Upper lobe of left lung (tissue), 6 donors: ENCODE measurements around the gene RAP1B. TPM values are rescaled to one million over a fixed set of nuclear protein-coding genes. Genes with fewer than 3 reads are reported as not detected.

Experiments
- ATAC-seq, 2 donors: fragments of 200-7000 bp; cut with Tn5 transposase; one replicate each; pipeline ENCODE4 v1.9.1; 2022; ENCODE audit warnings: mild to moderate bottlenecking in 2 of 2, moderate library complexity in 2 of 2; ENCODE audit not compliant: low FRiP score in 2 of 2
- DNase-seq, 2 donors: peaks; one replicate each; pipeline ENCODE4 v3.0.0-alpha.2; 2019 to 2020
- H3K27ac ChIP-seq, 4 donors: fragments of 200-600 bp; sonication (generic); one replicate each; pipeline ENCODE4 v1.5.1; 2016 to 2019
- H3K27me3 ChIP-seq, 4 donors: fragments of 200-600 bp; sonication (generic); one replicate each; pipeline ENCODE4 v1.5.1; 2017 to 2019
- H3K36me3 ChIP-seq, 4 donors: fragments of 200-600 bp; sonication (generic); one replicate each; pipeline ENCODE4 v1.5.1; 2016 to 2019
- H3K4me1 ChIP-seq, 4 donors: fragments of 200-600 bp; sonication (generic); one replicate each; pipeline ENCODE4 v1.5.1; 2018 to 2019
- H3K4me3 ChIP-seq, 4 donors: fragments of 200-600 bp; sonication (generic); one replicate each; pipeline ENCODE4 v1.5.1; 2017 to 2019; ENCODE audit warnings: mild to moderate bottlenecking in 2 of 4, moderate library complexity in 1 of 4
- H3K9me3 ChIP-seq, 4 donors: fragments of 200-600 bp; sonication (generic); one replicate each; pipeline ENCODE4 v1.5.1; 2018 to 2019
- EP300 ChIP-seq, 4 donors: sonication (generic); formaldehyde crosslinking; IDR thresholded peaks; one replicate each; pipeline ENCODE4 v1.5.1; 2017; ENCODE audit warnings: antibody characterized with exemption in 4 of 4, control low read depth in 2 of 4
- POLR2A ChIP-seq, 4 donors: fragments of 450-650 bp; IDR thresholded peaks; one replicate each; pipeline ENCODE4 v1.5.1; 2016 to 2017; ENCODE audit warnings: antibody characterized with exemption in 4 of 4, mild to moderate bottlenecking in 2 of 4
- POLR2AphosphoS5 ChIP-seq, 2 donors: sonication (generic); formaldehyde crosslinking; IDR thresholded peaks; one replicate each; pipeline ENCODE4 v1.5.1; 2017; ENCODE audit warnings: antibody characterized with exemption in 2 of 2
- WGBS, 2 donors: methylation state at CpG; one replicate each; pipeline ENCODE4 v1.1.5; 2017 to 2018; 5-methylcytosine and 5-hydroxymethylcytosine counted together
- small RNA-seq, 4 donors: library from RNA; depleted of rRNA; stranded (forward); fragments of <200 nt; gene quantifications; one replicate each; pipeline ENCODE3, GENCODE V24; 2016
- total RNA-seq, 6 donors: library from RNA; depleted of rRNA in 4 of 6; stranded (reverse); fragments of >200 nt in 4 of 6; gene quantifications; one replicate each; pipeline versions ENCODE4 v1.1.0 to v1.2.1, GENCODE V29; 2016 to 2021
- TF ChIP-seq, protein P1 (sequence below), 6 experiments: fragments of 450-650 bp in 4 of 6; fragments of 200-600 bp in 2 of 6; sonication (generic) in 2 of 6; IDR thresholded peaks; one replicate each; pipeline ENCODE4 v1.5.1; 2016 to 2019; ENCODE audit warnings: antibody characterized with exemption in 6 of 6
- donor health status: DM: no; HTN: no; CAD: no; lungs with moderate emphysema.
- donor health status: DM: no; HTN: yes; CAD: no; lungs with severe emphysema.

Gene RAP1B
- total RNA-seq, 6 donors from 2014 or later: 135 to 208 (median 162) TPM

DNA sequence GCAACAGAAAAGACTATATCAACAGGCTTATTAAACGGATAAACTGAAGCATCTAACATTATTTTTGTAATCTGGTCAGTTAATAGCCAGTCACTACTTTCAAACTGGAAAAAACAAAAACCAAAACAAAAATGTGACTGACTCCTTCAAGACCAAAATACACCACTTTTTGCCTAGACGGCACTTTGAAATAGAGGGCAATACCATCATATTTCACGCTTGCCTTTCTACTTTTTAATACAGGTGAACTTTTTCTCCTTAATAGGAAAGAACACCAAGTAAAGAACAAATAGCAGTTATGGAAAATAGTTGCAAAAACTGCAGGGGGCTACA, 75.5 kb downstream of the RAP1B start:
- H3K27me3 ChIP-seq: no peaks in the 10 kb centered on the region
- TF ChIP-seq, protein P1, sequence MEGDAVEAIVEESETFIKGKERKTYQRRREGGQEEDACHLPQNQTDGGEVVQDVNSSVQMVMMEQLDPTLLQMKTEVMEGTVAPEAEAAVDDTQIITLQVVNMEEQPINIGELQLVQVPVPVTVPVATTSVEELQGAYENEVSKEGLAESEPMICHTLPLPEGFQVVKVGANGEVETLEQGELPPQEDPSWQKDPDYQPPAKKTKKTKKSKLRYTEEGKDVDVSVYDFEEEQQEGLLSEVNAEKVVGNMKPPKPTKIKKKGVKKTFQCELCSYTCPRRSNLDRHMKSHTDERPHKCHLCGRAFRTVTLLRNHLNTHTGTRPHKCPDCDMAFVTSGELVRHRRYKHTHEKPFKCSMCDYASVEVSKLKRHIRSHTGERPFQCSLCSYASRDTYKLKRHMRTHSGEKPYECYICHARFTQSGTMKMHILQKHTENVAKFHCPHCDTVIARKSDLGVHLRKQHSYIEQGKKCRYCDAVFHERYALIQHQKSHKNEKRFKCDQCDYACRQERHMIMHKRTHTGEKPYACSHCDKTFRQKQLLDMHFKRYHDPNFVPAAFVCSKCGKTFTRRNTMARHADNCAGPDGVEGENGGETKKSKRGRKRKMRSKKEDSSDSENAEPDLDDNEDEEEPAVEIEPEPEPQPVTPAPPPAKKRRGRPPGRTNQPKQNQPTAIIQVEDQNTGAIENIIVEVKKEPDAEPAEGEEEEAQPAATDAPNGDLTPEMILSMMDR (IDR thresholded peaks at IDR 0.05): no peak
- TF ChIP-seq EP300 (IDR thresholded peaks at IDR 0.05) (no peak), POLR2A (IDR thresholded peaks at IDR 0.05) (no peak), POLR2AphosphoS5 (IDR thresholded peaks at IDR 0.05) (no peak)
- H3K4me3 ChIP-seq: peak overlapping the region; percentile 4 to 96 (median 73)
- peak overlapping the region; percentile 72 to 87 (median 84) for H3K27ac ChIP-seq
- 38 to 42% methylated on average over 3 of the region's 3 CpGs for WGBS, 2 donors
- no peak for DNase-seq
- peaks cover 0 to 11% (median 5%) of the 10 kb centered on the region in 4 donors for H3K36me3 ChIP-seq
- no peak for ATAC-seq
- H3K9me3 ChIP-seq: no peaks in the 10 kb centered on the region
- H3K4me1 ChIP-seq: peaks cover 13 to 18% (median 16%) of the 10 kb centered on the region in 4 donors

DNA sequence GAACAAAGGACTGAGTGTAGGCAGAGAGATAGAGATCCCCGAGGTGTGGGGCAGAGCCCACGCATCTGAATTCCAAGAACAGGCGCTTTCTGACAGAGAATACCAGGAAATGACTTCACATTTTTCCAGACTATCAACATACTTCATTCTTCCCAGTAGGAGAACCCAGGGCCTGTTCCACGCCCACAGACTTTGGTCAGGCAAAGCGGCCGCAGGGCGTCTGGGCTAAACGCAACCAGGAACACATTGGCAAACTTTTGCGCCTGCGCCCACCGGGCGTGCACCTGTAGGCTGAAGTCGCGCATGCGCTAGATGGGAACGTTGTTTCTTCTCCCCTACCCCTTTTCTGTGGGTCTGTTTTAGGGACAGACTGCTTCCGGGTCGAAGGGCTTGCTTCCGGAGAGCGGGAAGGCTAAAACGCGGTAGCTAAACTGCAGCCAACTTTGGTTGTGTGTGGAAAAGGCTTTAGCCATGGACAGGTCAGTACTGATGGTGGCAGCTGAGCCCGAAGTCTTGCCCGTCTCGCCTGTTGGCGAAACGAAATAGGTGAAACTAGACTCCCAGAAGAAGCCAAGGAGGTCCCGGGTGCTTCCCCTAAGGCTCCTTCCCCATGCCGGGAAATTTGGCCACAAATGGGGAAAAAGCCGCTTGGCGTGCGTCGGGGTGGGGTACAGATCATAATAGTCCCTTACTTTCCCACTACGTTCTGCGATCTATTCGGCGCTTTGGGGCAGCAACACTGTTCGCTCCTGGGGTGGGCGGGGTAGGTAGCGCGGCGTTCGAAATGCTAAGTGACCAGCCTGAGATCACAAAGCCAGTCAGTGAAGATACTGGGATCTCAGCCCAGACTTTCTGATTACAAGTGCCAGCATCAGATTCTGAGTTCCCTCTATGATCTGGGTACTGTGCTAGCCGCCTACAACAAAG, 76.2 kb downstream of the RAP1B start, which contains the start of gene NUP107:
Gene NUP107, plus strand, starts transcription at position 384 of the 927 bp plus-strand sequence. Its CDS starts 88 bp downstream, at position 472.
- peak within 1 kb of the TSS; percentile 68 to 96 (median 81) for H3K4me3 ChIP-seq
- DNase-seq (peak; percentile 95 to 99), ATAC-seq (peak; percentile 97 to 99)
- H3K36me3 ChIP-seq: peaks cover 0 to 17% (median 10%) of the 10 kb centered on the region in 4 donors
- H3K27me3 ChIP-seq: no peaks in the 10 kb centered on the region
- no peaks in the 10 kb centered on the region for H3K9me3 ChIP-seq
- 0% methylated on average over 36 to 44 of the region's 44 CpGs for WGBS, 2 donors
- H3K4me1 ChIP-seq: peaks cover 13 to 18% (median 16%) of the 10 kb centered on the region in 4 donors
- TF ChIP-seq POLR2AphosphoS5 (IDR thresholded peaks at IDR 0.05) (peak; percentile 88 to 91), POLR2A (IDR thresholded peaks at IDR 0.05) (peak in 3 of 4 donors; percentile 29 to 71 (median 60)), EP300 (IDR thresholded peaks at IDR 0.05) (peak in 2 of 4 donors; percentile 21 to 79)
- TF ChIP-seq, protein P1 (IDR thresholded peaks at IDR 0.05): peak in 5 of 6 experiments; percentile 13 to 46 (median 40)
- H3K27ac ChIP-seq: peak within 1 kb of the TSS; percentile 72 to 87 (median 84)

DNA sequence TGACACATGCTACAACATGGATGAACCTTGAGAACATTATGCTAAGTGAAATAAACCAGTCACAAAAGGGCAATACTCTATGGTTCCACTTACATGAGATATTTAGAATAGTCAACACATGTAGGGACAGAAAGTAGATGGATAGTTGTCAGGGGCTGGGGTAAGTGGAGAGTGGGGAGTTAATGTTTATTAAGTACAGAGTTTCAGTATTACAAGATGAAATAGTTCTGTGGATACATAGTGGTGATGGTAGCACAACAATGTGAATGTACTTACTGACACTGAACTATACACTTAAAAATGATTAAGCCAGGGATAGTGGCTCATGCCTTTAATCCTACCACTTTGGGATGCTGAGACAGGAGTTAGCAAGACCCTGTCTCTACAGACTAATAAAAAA, 84.8 kb downstream of the RAP1B start:
- no peak overlapping the region for H3K27ac ChIP-seq
- no peaks in the 10 kb centered on the region for H3K4me1 ChIP-seq
- peaks cover 17 to 93% (median 60%) of the 10 kb centered on the region in 4 donors for H3K36me3 ChIP-seq
- no peak for ATAC-seq
- H3K27me3 ChIP-seq: no peaks in the 10 kb centered on the region
- TF ChIP-seq POLR2A (IDR thresholded peaks at IDR 0.05): no peak
- TF ChIP-seq, protein P1 (IDR thresholded peaks at IDR 0.05): no peak
- no peak for TF ChIP-seq POLR2AphosphoS5 (IDR thresholded peaks at IDR 0.05)
- no peak for TF ChIP-seq EP300 (IDR thresholded peaks at IDR 0.05)
- H3K9me3 ChIP-seq: no peaks in the 10 kb centered on the region
- H3K4me3 ChIP-seq: no peak overlapping the region
- no peak for DNase-seq

DNA sequence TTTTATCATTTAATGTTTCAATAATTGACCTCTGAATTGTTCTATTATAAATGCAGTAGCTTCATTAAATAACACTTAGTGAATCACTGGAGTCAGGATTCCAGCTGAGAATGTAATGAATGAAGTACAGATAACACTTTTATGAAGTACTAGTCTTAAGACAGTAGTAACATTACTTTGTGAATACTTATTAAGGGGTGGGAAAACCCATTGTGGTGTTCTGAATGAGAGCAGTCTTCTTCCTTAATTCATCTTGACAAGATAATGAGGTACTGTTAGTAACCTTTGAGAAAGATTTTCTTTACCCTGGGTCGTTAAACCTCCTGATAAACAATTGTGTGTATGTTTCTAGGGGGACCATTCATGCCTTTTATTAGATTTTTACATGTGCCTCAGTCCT, 88.8 kb downstream of the RAP1B start:
- TF ChIP-seq, protein P1 (IDR thresholded peaks at IDR 0.05): no peak
- TF ChIP-seq POLR2AphosphoS5 (IDR thresholded peaks at IDR 0.05): no peak
- TF ChIP-seq EP300 (IDR thresholded peaks at IDR 0.05): no peak
- TF ChIP-seq POLR2A (IDR thresholded peaks at IDR 0.05): no peak
- Histone ChIP-seq H3K4me3 (no peak overlapping the region), H3K27me3 (no peaks in the 10 kb centered on the region), H3K4me1 (no peaks in the 10 kb centered on the region), H3K9me3 (no peaks in the 10 kb centered on the region), H3K36me3 (peaks cover 15 to 95% (median 59%) of the 10 kb centered on the region in 4 donors), H3K27ac (no peak overlapping the region)
- ATAC-seq (no peak), DNase-seq (no peak)
- WGBS, 2 donors: 89 to 100% methylated on average over 1 of the region's 1 CpG

Small RNA genes lying within 50 kb of the gene (small RNA-seq; reads per million reads assigned to genes)
- gene RF00017 (0 reads per million in 4 donors), gene SNORA70G (0 reads per million in 4 donors)

Other genes with a start within 250 kb of the RAP1B start
- gene NUP107, start 76.1 kb downstream of the RAP1B start, total RNA-seq: 10 to 100 TPM; 26.1 to 56.6 (median 29.1) TPM
- 10 to 100 TPM in 3 of 6 donors, 1 to 10 TPM in 3; 6.5 to 38.8 (median 15.2) TPM for gene SLC35E3, start 135.3 kb downstream of the RAP1B start, total RNA-seq
- 100 to 1,000 TPM in 3 of 6 donors, 10 to 100 TPM in 3; 64.6 to 162 (median 108) TPM for gene MDM2, start 197.3 kb downstream of the RAP1B start, total RNA-seq